OCI-LY7 (cell line): ENCODE data around the gene TRPM2. TPM values are rescaled to one million over a fixed set of nuclear protein-coding genes. Genes with fewer than 3 reads are reported as not detected.
"Not testable (repeated sequence)": the region's sequence is repeated elsewhere in the genome, so short reads cannot be mapped to it uniquely, and the experiment has no call there.

ENCODE experiments used
- BruUV-seq: library from RNA; stranded (reverse); fragments of 400-500 nt; replicated peaks from 2 replicates; lab custom pipeline; 2021; lab: Mats Ljungman, UMichigan
- CTCF ChIA-PET: fragments of 300-600 bp; sonication (Branson Sonifier 250); formaldehyde crosslinking; loops from one replicate; lab custom pipeline; 2022; ENCODE audit warnings: antibody characterized with exemption; ENCODE audit not compliant: unreplicated experiment; lab: Charles Lee
- POLR2A ChIA-PET: fragments of 300-600 bp; sonication (Branson Sonifier 250); formaldehyde crosslinking; loops from one replicate; lab custom pipeline; 2022; ENCODE audit warnings: antibody characterized with exemption; lab: Charles Lee
- DNase-seq: peaks from one replicate; pipeline ENCODE4 v3.0.0-alpha.2; 2015; ENCODE audit warnings: low spot score
- H2AFZ ChIP-seq: fragments of 200-600 bp; sonication (generic), shearing (Covaris generic); 2 replicates; pipeline ENCODE4 v1.6.1; 2014; ENCODE audit warnings: mild to moderate bottlenecking, antibody characterized with exemption, low read length, moderate library complexity
- H3K27ac ChIP-seq: fragments of 200-600 bp; sonication (generic); 2 replicates; pipeline ENCODE4 v1.5.1; 2014; ENCODE audit warnings: mixed run types, low read depth, mild to moderate bottlenecking, moderate library complexity, low read length, inconsistent platforms; ENCODE audit not compliant: poor library complexity, severe bottlenecking
- H3K36me3 ChIP-seq: fragments of 200-600 bp; sonication (generic); 2 replicates; pipeline ENCODE4 v1.6.1; 2014; ENCODE audit warnings: mild to moderate bottlenecking, antibody characterized with exemption, low read length, moderate library complexity, mixed read lengths; ENCODE audit not compliant: insufficient read depth
- H3K4me1 ChIP-seq: fragments of 200-600 bp; sonication (generic); 2 replicates; pipeline ENCODE4 v1.5.1; 2014; ENCODE audit warnings: mild to moderate bottlenecking, low read length; ENCODE audit not compliant: insufficient read depth, poor library complexity, severe bottlenecking
- H3K4me2 ChIP-seq: fragments of 200-600 bp; sonication (generic); 2 replicates; pipeline ENCODE4 v1.6.1; 2014; ENCODE audit warnings: mild to moderate bottlenecking, low read length
- H3K4me3 ChIP-seq: fragments of 200-600 bp; sonication (generic); 2 replicates; pipeline ENCODE4 v1.5.1; 2014; ENCODE audit warnings: mild to moderate bottlenecking, low read depth, low read length; ENCODE audit not compliant: poor library complexity, severe bottlenecking
- H3K79me2 ChIP-seq: fragments of 200-600 bp; sonication (generic); 2 replicates; pipeline ENCODE4 v1.6.1; 2016; ENCODE audit warnings: low read depth, mild to moderate bottlenecking, low read length, moderate library complexity, mixed read lengths; ENCODE audit not compliant: insufficient read depth
- H3K9me2 ChIP-seq: fragments of 200-600 bp; sonication (generic); 2 replicates; pipeline ENCODE4 v1.6.1; 2016; ENCODE audit warnings: mild to moderate bottlenecking, low read length, mixed read lengths; ENCODE audit not compliant: insufficient read depth
- H3K9me3 ChIP-seq: fragments of 200-600 bp; sonication (generic); 2 replicates; pipeline ENCODE4 v1.6.1; 2014; ENCODE audit warnings: mild to moderate bottlenecking, mixed run types, low read length, mixed read lengths
- H4K20me1 ChIP-seq: fragments of 200-600 bp; sonication (generic); 2 replicates; pipeline ENCODE4 v1.6.1; 2014; ENCODE audit warnings: mild to moderate bottlenecking, antibody characterized with exemption, low read length, moderate library complexity, mixed read lengths; ENCODE audit not compliant: insufficient read depth
- EZH2phosphoT487 ChIP-seq: fragments of 200-600 bp; sonication (generic); IDR thresholded peaks from 2 replicates; pipeline ENCODE4 v1.6.1; 2018; ENCODE audit warnings: low read depth, borderline replicate concordance, mild to moderate bottlenecking, mixed run types, antibody characterized with exemption, low read length, moderate library complexity, mixed read lengths
- intact Hi-C: fragments of 100-400 bp; cut with micrococcal nuclease; formaldehyde crosslinking; loops from one replicate; pipeline ENCODE4 v1.10.0; 2022; ENCODE audit not compliant: unreplicated experiment
- total RNA-seq, 2 experiments: library from RNA; depleted of rRNA in 1 of 2; stranded (reverse); fragments of >200 nt in 1 of 2; shearing (Covaris generic) in 1 of 2; gene quantifications; 2 replicates each; pipeline ENCODE4 v1.2.3, GENCODE V29; 2014 to 2022
- TF ChIP-seq, protein P1 (sequence below): fragments of 200-600 bp; sonication (generic); conservative IDR thresholded peaks from 2 replicates; pipeline ENCODE4 v1.5.1; 2014; ENCODE audit warnings: mild to moderate bottlenecking, antibody characterized with exemption, low read length, moderate library complexity, mixed read lengths

The TRPM2 gene
- total RNA-seq, 2 experiments from 2014 or later, result 1.8 to 7.1 TPM

DNA sequence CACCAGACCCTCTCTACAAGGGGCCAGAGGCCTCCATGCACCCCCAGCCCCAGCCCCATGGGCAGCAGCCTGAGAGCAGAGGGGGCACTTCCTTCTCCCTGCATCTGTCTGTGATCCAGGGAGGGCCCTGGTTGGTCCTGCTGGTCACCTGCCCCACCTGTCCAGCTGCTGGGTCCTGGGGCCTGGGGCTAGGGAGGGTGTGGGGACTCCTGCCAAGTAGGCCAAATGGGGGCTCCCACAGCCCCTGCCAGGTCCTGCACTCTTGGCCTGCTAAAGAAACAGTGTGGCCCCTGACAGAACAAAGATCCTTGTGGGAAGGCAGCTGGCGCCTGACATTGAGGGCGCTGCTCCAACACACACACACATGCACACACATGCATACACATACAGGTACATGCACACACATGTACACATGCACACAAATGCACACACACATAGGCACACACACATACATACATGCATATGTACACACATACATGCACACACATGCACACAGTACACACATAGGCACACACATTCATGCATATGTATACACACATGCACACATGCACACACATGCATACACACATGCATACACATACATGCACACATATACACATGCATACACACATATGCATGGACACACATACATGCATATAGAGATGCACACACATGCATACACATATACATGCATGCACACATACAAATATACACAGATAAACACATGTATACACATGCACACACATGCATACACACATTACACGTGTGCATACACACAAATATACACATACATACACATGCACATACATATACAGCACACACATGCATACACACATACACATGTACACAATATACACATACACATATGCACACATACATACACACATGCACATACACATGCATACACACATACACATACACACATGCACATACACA, 49.9 kb downstream of the TRPM2 start:
- Histone ChIP-seq H3K4me2 (no peak overlapping the region), H3K9me3 (no peaks in the 10 kb centered on the region), H3K4me1 (no peaks in the 10 kb centered on the region), H3K79me2 (no peaks in the 10 kb centered on the region), H3K27ac (no peak overlapping the region), H3K36me3 (no peaks in the 10 kb centered on the region), H3K9me2 (no peaks in the 10 kb centered on the region), H3K4me3 (no peak overlapping the region), H2AFZ (no peak overlapping the region), H4K20me1 (no peaks in the 10 kb centered on the region)
- ChIA-PET POLR2A (interaction anchor here (0.6 kb wide), 1 partner anchor 43 kb away, joined by 4 read pairs; no protein-coding TSS in a partner anchor), CTCF (no interaction called here)
- TF ChIP-seq EZH2phosphoT487, result no peak
- BruUV-seq, result no TSS peak
- no peak for DNase-seq
- intact Hi-C loops, result no loop called here

DNA sequence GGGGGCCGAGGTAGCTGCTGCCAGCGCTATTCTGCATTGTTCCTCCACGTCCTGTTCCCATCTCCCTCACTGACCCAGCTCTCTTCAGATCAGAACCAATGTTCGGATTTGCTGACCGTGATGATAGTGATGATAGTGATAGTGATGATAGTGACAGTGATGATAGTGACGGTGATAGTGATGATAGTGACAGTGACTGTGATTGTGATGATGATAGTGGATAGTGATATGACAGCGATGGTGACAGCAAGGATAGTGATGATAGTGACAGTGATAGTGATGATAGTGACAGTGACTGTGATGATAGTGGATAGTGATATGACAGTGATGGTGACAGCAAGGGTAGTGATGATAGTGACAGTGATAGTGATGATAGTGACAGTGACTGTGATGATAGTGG, 51.1 kb downstream of the TRPM2 start:
- DNase-seq, BruUV-seq, H3K27ac ChIP-seq, H2AFZ ChIP-seq, intact Hi-C loops, POLR2A ChIA-PET, H3K9me2 ChIP-seq, H3K79me2 ChIP-seq, H4K20me1 ChIP-seq, H3K9me3 ChIP-seq, H3K4me2 ChIP-seq, H3K4me1 ChIP-seq, H3K36me3 ChIP-seq, H3K4me3 ChIP-seq, CTCF ChIA-PET: not testable (repeated sequence)

- ChIA-PET CTCF (no interaction called here), POLR2A (no interaction called here)
- Histone ChIP-seq H3K27ac (no peak overlapping the region), H3K4me3 (no peak overlapping the region), H3K4me1 (no peaks in the 10 kb centered on the region), H2AFZ (no peak overlapping the region), H3K36me3 (no peaks in the 10 kb centered on the region), H3K4me2 (no peak overlapping the region), H3K9me3 (no peaks in the 10 kb centered on the region), H3K9me2 (no peaks in the 10 kb centered on the region), H3K79me2 (no peaks in the 10 kb centered on the region), H4K20me1 (no peaks in the 10 kb centered on the region)
- intact Hi-C loops, result no loop called here
- TF ChIP-seq, protein P1, sequence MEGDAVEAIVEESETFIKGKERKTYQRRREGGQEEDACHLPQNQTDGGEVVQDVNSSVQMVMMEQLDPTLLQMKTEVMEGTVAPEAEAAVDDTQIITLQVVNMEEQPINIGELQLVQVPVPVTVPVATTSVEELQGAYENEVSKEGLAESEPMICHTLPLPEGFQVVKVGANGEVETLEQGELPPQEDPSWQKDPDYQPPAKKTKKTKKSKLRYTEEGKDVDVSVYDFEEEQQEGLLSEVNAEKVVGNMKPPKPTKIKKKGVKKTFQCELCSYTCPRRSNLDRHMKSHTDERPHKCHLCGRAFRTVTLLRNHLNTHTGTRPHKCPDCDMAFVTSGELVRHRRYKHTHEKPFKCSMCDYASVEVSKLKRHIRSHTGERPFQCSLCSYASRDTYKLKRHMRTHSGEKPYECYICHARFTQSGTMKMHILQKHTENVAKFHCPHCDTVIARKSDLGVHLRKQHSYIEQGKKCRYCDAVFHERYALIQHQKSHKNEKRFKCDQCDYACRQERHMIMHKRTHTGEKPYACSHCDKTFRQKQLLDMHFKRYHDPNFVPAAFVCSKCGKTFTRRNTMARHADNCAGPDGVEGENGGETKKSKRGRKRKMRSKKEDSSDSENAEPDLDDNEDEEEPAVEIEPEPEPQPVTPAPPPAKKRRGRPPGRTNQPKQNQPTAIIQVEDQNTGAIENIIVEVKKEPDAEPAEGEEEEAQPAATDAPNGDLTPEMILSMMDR, result no peak
- TF ChIP-seq EZH2phosphoT487, result no peak
- no peak for DNase-seq
- no TSS peak for BruUV-seq
Measured at GRCh38 chr21:44405091-44405947, 51.9 kb downstream of the TRPM2 start.
